Measurements from ENCODE around the gene DIP2C. TPM values are rescaled to one million over a fixed set of nuclear protein-coding genes. Genes with fewer than 3 reads are reported as not detected.
"Not testable (repeated sequence)": the region's sequence is repeated elsewhere in the genome, so short reads cannot be mapped to it uniquely, and the experiment has no call there.

DIP2C gene
- total RNA-seq, 6 experiments from 2014 or later: 23.2 to 28.9 (median 26.3) TPM

DNA sequence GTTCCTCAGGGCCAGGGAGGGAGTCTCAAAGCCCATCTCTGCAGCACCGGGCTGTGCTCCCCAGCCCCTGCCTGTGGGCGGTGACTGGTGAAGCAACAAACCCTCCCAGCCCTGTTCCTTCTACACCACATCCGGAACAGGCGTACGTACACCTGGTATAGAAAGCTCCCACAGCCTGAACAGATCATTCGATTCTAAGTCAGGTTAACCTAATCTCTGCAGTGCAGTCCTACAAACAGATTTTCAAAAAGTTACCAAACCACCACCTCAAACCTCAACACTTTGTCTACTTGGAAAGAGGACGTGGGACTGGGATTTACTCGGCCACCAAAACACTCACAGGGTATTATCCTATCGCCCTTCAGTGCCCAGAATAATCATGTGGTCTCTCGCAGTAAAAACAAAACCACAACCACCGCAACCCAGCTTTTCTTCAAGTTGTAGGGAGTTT is 238.4 kb downstream of the DIP2C start:
- Mint-ChIP-seq H3K4me3 (no peak overlapping the region), H3K4me1 (ENCODE audit: low read depth) (peaks cover 34% of the 10 kb centered on the region), H3K27me3 (ENCODE audit: insufficient read depth) (peaks cover 3% of the 10 kb centered on the region; the same call in 1 of the 2 replicates), H3K36me3 (ENCODE audit: low read depth) (peaks cover 32% of the 10 kb centered on the region), H3K27ac (no peak overlapping the region), H3K9me3 (peaks cover 4% of the 10 kb centered on the region; the same call in 1 of the 2 replicates)
- TF ChIP-seq, protein P1, sequence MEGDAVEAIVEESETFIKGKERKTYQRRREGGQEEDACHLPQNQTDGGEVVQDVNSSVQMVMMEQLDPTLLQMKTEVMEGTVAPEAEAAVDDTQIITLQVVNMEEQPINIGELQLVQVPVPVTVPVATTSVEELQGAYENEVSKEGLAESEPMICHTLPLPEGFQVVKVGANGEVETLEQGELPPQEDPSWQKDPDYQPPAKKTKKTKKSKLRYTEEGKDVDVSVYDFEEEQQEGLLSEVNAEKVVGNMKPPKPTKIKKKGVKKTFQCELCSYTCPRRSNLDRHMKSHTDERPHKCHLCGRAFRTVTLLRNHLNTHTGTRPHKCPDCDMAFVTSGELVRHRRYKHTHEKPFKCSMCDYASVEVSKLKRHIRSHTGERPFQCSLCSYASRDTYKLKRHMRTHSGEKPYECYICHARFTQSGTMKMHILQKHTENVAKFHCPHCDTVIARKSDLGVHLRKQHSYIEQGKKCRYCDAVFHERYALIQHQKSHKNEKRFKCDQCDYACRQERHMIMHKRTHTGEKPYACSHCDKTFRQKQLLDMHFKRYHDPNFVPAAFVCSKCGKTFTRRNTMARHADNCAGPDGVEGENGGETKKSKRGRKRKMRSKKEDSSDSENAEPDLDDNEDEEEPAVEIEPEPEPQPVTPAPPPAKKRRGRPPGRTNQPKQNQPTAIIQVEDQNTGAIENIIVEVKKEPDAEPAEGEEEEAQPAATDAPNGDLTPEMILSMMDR (IDR thresholded peaks at IDR 0.05): no peak
- no peak for DNase-seq

- H3K4me3 Mint-ChIP-seq: no peak overlapping the region
- peaks cover 32% of the 10 kb centered on the region for H3K36me3 Mint-ChIP-seq (ENCODE audit: low read depth)
- no peak overlapping the region for H3K27ac Mint-ChIP-seq
- no peak for DNase-seq
- H3K27me3 Mint-ChIP-seq (ENCODE audit: insufficient read depth): peaks cover 3% of the 10 kb centered on the region; the same call in 1 of the 2 replicates
- TF ChIP-seq, protein P1 (IDR thresholded peaks at IDR 0.05): no peak
- H3K9me3 Mint-ChIP-seq: peaks cover 4% of the 10 kb centered on the region; the same call in 1 of the 2 replicates
- H3K4me1 Mint-ChIP-seq (ENCODE audit: low read depth): peaks cover 34% of the 10 kb centered on the region
Measured at GRCh38 chr10:450463-450862, 239.0 kb downstream of the DIP2C start.

DNA sequence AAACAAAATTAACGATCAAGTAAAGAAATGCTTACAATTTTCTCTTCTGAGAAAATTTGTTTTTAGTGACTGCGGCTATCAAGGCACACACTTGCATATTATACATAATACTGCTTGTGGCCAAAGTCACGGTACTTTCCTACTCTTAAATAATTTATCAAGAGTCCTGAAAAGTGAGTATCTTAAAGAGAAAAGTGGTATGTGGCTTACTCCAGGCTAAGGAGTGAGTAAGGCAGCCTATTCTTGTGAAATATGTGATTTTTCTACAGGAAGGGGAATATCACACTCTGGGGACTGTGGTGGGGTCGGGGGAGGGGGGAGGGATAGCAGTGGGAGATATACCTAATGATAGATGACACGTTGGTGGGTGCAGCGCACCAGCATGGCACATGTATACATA is 240.1 kb downstream of the DIP2C start:
- H3K4me3 Mint-ChIP-seq; DNase-seq; H3K27ac Mint-ChIP-seq; H3K9me3 Mint-ChIP-seq; H3K27me3 Mint-ChIP-seq (ENCODE audit: insufficient read depth): not testable (repeated sequence)
- Mint-ChIP-seq H3K4me1 (ENCODE audit: low read depth) (peaks cover 23% of the 10 kb centered on the region), H3K36me3 (ENCODE audit: low read depth) (peaks cover 39% of the 10 kb centered on the region)

DNA sequence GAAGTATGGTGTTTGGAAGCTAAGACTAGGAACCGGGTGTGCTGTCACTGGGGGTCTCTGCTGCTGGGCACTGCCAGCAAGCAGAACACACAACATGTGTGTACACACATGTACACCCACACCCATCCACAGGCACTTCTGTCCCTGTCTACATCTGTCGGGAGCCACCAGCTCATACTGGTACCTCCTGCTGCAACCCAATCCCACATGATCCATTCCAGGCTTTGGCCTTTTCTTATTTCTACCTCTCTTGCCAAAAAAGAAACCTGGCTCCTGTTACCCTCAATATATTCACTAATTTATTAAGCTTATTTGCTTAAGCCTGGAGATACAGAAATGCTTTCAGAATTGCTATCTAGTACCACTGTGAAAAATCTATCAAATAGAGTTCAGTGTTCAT is 246.0 kb downstream of the DIP2C start:
- Mint-ChIP-seq H3K27me3 (ENCODE audit: insufficient read depth) (peaks cover 4% of the 10 kb centered on the region), H3K9me3 (no peaks in the 10 kb centered on the region), H3K36me3 (ENCODE audit: low read depth) (peaks cover 38% of the 10 kb centered on the region), H3K4me1 (ENCODE audit: low read depth) (no peaks in the 10 kb centered on the region), H3K27ac (no peak overlapping the region), H3K4me3 (no peak overlapping the region)
- TF ChIP-seq, protein P1 (IDR thresholded peaks at IDR 0.05): no peak
- DNase-seq: no peak

DNA sequence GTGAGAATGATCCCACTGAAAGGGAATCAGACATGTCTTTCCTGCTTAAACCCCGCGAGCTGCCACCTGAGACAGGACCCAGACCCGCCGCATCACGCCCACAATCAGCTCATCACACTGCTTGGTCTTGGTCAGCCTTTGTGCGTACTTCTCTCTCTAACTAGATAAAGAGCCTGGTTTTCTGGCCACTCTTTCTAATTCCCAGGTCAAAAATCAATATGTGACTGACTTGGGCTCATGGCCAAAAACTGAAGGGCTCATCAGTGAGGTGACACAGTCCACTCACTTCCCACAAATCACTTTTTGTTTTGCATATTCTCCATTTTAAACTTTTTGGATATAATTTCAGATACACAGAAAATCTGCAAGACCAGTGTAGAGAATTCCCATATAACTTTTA is 247.3 kb downstream of the DIP2C start:
- Mint-ChIP-seq H3K36me3 (ENCODE audit: low read depth) (peaks cover 42% of the 10 kb centered on the region), H3K4me3 (no peak overlapping the region), H3K4me1 (ENCODE audit: low read depth) (0 out of 2 replicates have a peak, but pooled peaks cover 6% of the 10 kb centered on the region), H3K27me3 (ENCODE audit: insufficient read depth) (peaks cover 4% of the 10 kb centered on the region), H3K9me3 (no peaks in the 10 kb centered on the region), H3K27ac (no peak overlapping the region)
- TF ChIP-seq, protein P1 (IDR thresholded peaks at IDR 0.05): no peak
- DNase-seq: no peak

- Mint-ChIP-seq H3K27me3 (ENCODE audit: insufficient read depth) (peaks cover 4% of the 10 kb centered on the region), H3K9me3 (no peaks in the 10 kb centered on the region), H3K27ac (no peak overlapping the region), H3K36me3 (ENCODE audit: low read depth) (peaks cover 44% of the 10 kb centered on the region), H3K4me1 (ENCODE audit: low read depth) (0 out of 2 replicates have a peak, but pooled peaks cover 6% of the 10 kb centered on the region), H3K4me3 (no peak overlapping the region)
- DNase-seq: no peak
- TF ChIP-seq, protein P1 (IDR thresholded peaks at IDR 0.05): no peak
Measured at GRCh38 chr10:441659-442058, 247.8 kb downstream of the DIP2C start.

Data from HFFc6 (cell line).